ENCODE measurements around the gene ELAC2.

Gene ELAC2

GRCh38 chr17:13017655-13018459 lies at the start of gene ELAC2:
Gene ELAC2, minus strand, starts transcription at chr17:13018027. Its CDS starts 80 bp downstream, at chr17:13017947.
- H3K27me3 ChIP-seq (ENCODE audit: low read depth, low read length) = no peaks in the 10 kb centered on the region
- no peak for TF ChIP-seq CTCF (IDR thresholded peaks at IDR 0.05; ENCODE audit: low read depth, low read length)
- no peak for TF ChIP-seq EZH2phosphoT487 (IDR thresholded peaks at IDR 0.05; ENCODE audit: low read depth)
- peak within 1 kb of the TSS; percentile 87 for H2AFZ ChIP-seq (ENCODE audit: low read depth, low read length)
- H3K36me3 ChIP-seq (replicated peaks; ENCODE audit: low read depth, low read length) = peaks cover 22% of the 10 kb centered on the region
- H3K4me3 ChIP-seq (ENCODE audit: low read length) = peak within 1 kb of the TSS; percentile 92
- no peaks in the 10 kb centered on the region for H3K9me3 ChIP-seq (ENCODE audit: insufficient read depth, low read length)
- peaks cover 20% of the 10 kb centered on the region for H3K79me2 ChIP-seq (ENCODE audit: low read length)
- peak within 1 kb of the TSS; percentile 92 for H3K4me2 ChIP-seq (ENCODE audit: low read length)
- H3K27ac ChIP-seq (ENCODE audit: low read length) = peak within 1 kb of the TSS; percentile 53
- peaks cover 9% of the 10 kb centered on the region for H3K4me1 ChIP-seq (ENCODE audit: low read length)
- H3K9ac ChIP-seq (ENCODE audit: low read length) = peak within 1 kb of the TSS; percentile 89
- H4K20me1 ChIP-seq (ENCODE audit: insufficient read depth, low read length) = no peaks in the 10 kb centered on the region

GRCh38 chr17:13065032-13065431 lies 47.2 kb upstream of the ELAC2 start:
- H3K4me2 ChIP-seq (ENCODE audit: low read length) = no peak overlapping the region
- no peak overlapping the region for H3K9ac ChIP-seq (ENCODE audit: low read length)
- H3K27me3 ChIP-seq (ENCODE audit: low read depth, low read length) = no peaks in the 10 kb centered on the region
- TF ChIP-seq EZH2phosphoT487 (IDR thresholded peaks at IDR 0.05; ENCODE audit: low read depth) (no peak), CTCF (IDR thresholded peaks at IDR 0.05; ENCODE audit: low read depth, low read length) (no peak)
- H3K27ac ChIP-seq (ENCODE audit: low read length) = no peak overlapping the region
- H3K4me3 ChIP-seq (ENCODE audit: low read length) = no peak overlapping the region
- H3K9me3 ChIP-seq (ENCODE audit: insufficient read depth, low read length) = no peaks in the 10 kb centered on the region
- H3K36me3 ChIP-seq (replicated peaks; ENCODE audit: low read depth, low read length) = no peaks in the 10 kb centered on the region
- no peak overlapping the region for H2AFZ ChIP-seq (ENCODE audit: low read depth, low read length)
- no peaks in the 10 kb centered on the region for H4K20me1 ChIP-seq (ENCODE audit: insufficient read depth, low read length)
- no peaks in the 10 kb centered on the region for H3K4me1 ChIP-seq (ENCODE audit: low read length)
- H3K79me2 ChIP-seq (ENCODE audit: low read length) = no peaks in the 10 kb centered on the region

GRCh38 chr17:13055131-13055530 lies 37.3 kb upstream of the ELAC2 start:
- TF ChIP-seq EZH2phosphoT487 (IDR thresholded peaks at IDR 0.05; ENCODE audit: low read depth) (no peak), CTCF (IDR thresholded peaks at IDR 0.05; ENCODE audit: low read depth, low read length) (no peak)
- Histone ChIP-seq H3K9ac (ENCODE audit: low read length) (no peak overlapping the region), H3K27me3 (ENCODE audit: low read depth, low read length) (no peaks in the 10 kb centered on the region)

GRCh38 chr17:13054666-13055065 lies 36.8 kb upstream of the ELAC2 start:
- Histone ChIP-seq H3K4me3 (ENCODE audit: low read length) (no peak overlapping the region), H3K27ac (ENCODE audit: low read length) (no peak overlapping the region), H3K4me1 (ENCODE audit: low read length) (no peaks in the 10 kb centered on the region), H4K20me1 (ENCODE audit: insufficient read depth, low read length) (no peaks in the 10 kb centered on the region), H2AFZ (ENCODE audit: low read depth, low read length) (no peak overlapping the region), H3K9ac (ENCODE audit: low read length) (no peak overlapping the region), H3K9me3 (ENCODE audit: insufficient read depth, low read length) (no peaks in the 10 kb centered on the region), H3K27me3 (ENCODE audit: low read depth, low read length) (no peaks in the 10 kb centered on the region), H3K36me3 (replicated peaks; ENCODE audit: low read depth, low read length) (no peaks in the 10 kb centered on the region), H3K79me2 (ENCODE audit: low read length) (no peaks in the 10 kb centered on the region), H3K4me2 (ENCODE audit: low read length) (no peak overlapping the region)
- TF ChIP-seq EZH2phosphoT487 (IDR thresholded peaks at IDR 0.05; ENCODE audit: low read depth) = no peak
- no peak for TF ChIP-seq CTCF (IDR thresholded peaks at IDR 0.05; ENCODE audit: low read depth, low read length)

More at GRCh38 chr17:13055131-13055530, 37.3 kb upstream of the ELAC2 start:
- H3K9me3 ChIP-seq (ENCODE audit: insufficient read depth, low read length) = no peaks in the 10 kb centered on the region
- H3K4me1 ChIP-seq (ENCODE audit: low read length) = no peaks in the 10 kb centered on the region
- no peak overlapping the region for H2AFZ ChIP-seq (ENCODE audit: low read depth, low read length)
- H3K4me3 ChIP-seq (ENCODE audit: low read length) = no peak overlapping the region
- H3K36me3 ChIP-seq (replicated peaks; ENCODE audit: low read depth, low read length) = no peaks in the 10 kb centered on the region
- no peak overlapping the region for H3K4me2 ChIP-seq (ENCODE audit: low read length)
- H3K79me2 ChIP-seq (ENCODE audit: low read length) = no peaks in the 10 kb centered on the region
- H3K27ac ChIP-seq (ENCODE audit: low read length) = no peak overlapping the region
- H4K20me1 ChIP-seq (ENCODE audit: insufficient read depth, low read length) = no peaks in the 10 kb centered on the region
